PC-3 (cell line): ENCODE results near the gene PARK7. TPM values are rescaled to one million over a fixed set of nuclear protein-coding genes. Genes with fewer than 3 reads are reported as not detected.
A peak's percentile ranks its signal among the peaks of the same experiment; 100 is the strongest.

ENCODE experiments used
- ATAC-seq: fragments of 200-7000 bp; cut with Tn5 transposase; 2 replicates; pipeline ENCODE4 v1.9.1; 2020; ENCODE audit warnings: mild to moderate bottlenecking, moderate library complexity
- BruUV-seq: library from RNA; stranded (reverse); fragments of 400-500 nt; replicated peaks from 2 replicates; lab custom pipeline; 2021; lab: Mats Ljungman, UMichigan
- CTCF ChIA-PET: fragments of 300-600 bp; sonication (Branson Sonifier 250); formaldehyde crosslinking; loops from one replicate; lab custom pipeline; 2022; ENCODE audit warnings: antibody characterized with exemption; lab: Charles Lee
- POLR2A ChIA-PET: fragments of 300-600 bp; sonication (Branson Sonifier 250); formaldehyde crosslinking; loops from one replicate; lab custom pipeline; 2022; ENCODE audit warnings: antibody characterized with exemption; ENCODE audit not compliant: unreplicated experiment; lab: Charles Lee
- DNase-seq: peaks from one replicate; pipeline ENCODE4 v3.0.0-alpha.2; 2015
- H2AFZ ChIP-seq: fragments of 300-600 bp; sonication (generic); 2 replicates; pipeline ENCODE4 v1.6.0; 2016; ENCODE audit warnings: antibody characterized with exemption, low read length
- H3F3A ChIP-seq: fragments of 300-600 bp; sonication (generic); one replicate; pipeline ENCODE4 v1.6.0; 2017; ENCODE audit warnings: antibody characterized with exemption, low read length, control low read depth, mild to moderate bottlenecking; ENCODE audit not compliant: unreplicated experiment
- H3K27ac ChIP-seq: fragments of 300-600 bp; sonication (generic); 2 replicates; pipeline ENCODE4 v1.5.1; 2016; ENCODE audit warnings: mild to moderate bottlenecking, low read length
- H3K27me3 ChIP-seq: fragments of 300-600 bp; sonication (generic); 2 replicates; pipeline ENCODE4 v1.6.1; 2016; ENCODE audit warnings: low read length, mixed read lengths
- H3K36me3 ChIP-seq: fragments of 300-600 bp; sonication (generic); 2 replicates; pipeline ENCODE4 v1.6.1; 2016; ENCODE audit warnings: low read depth, mixed run types, low read length, mixed read lengths
- H3K4me1 ChIP-seq: fragments of 300-600 bp; sonication (generic); 2 replicates; pipeline ENCODE4 v1.5.1; 2016; ENCODE audit warnings: low read length; ENCODE audit not compliant: insufficient read depth
- H3K4me2 ChIP-seq: fragments of 300-600 bp; sonication (generic); 2 replicates; pipeline ENCODE4 v1.6.0; 2016; ENCODE audit warnings: low read length
- H3K4me3 ChIP-seq: fragments of 300-600 bp; sonication (generic); 2 replicates; pipeline ENCODE4 v1.5.1; 2016; ENCODE audit warnings: mild to moderate bottlenecking, low read length, mixed read lengths
- H3K79me2 ChIP-seq: fragments of 300-600 bp; sonication (generic); 2 replicates; pipeline ENCODE4 v1.6.1; 2017; ENCODE audit warnings: low read length, mixed read lengths
- H3K9ac ChIP-seq: fragments of 300-600 bp; sonication (generic); 2 replicates; pipeline ENCODE4 v1.6.0; 2016; ENCODE audit warnings: mild to moderate bottlenecking, low read length
- H3K9me2 ChIP-seq: fragments of 300-600 bp; sonication (generic); replicated peaks from 2 replicates; pipeline ENCODE4 v1.6.1; 2016; ENCODE audit warnings: mixed run types, low read length, mixed read lengths
- H3K9me3 ChIP-seq: fragments of 300-600 bp; sonication (generic); 2 replicates; pipeline ENCODE4 v1.6.1; 2016; ENCODE audit warnings: low read length, mixed read lengths
- H4K20me1 ChIP-seq: fragments of 300-600 bp; sonication (generic); 2 replicates; pipeline ENCODE4 v1.6.1; 2016; ENCODE audit warnings: low read length, mixed read lengths
- CTCF ChIP-seq: fragments of 300-600 bp; sonication (generic); conservative IDR thresholded peaks from 2 replicates; pipeline ENCODE4 v1.5.1; 2017; ENCODE audit warnings: antibody characterized with exemption, low read depth, mild to moderate bottlenecking, low read length
- EZH2 ChIP-seq: fragments of 300-600 bp; sonication (generic); IDR thresholded peaks from one replicate; pipeline ENCODE4 v1.6.1; 2017; ENCODE audit warnings: antibody characterized with exemption, mild to moderate bottlenecking, low read length; ENCODE audit not compliant: unreplicated experiment
- EZH2phosphoT487 ChIP-seq: fragments of 300-600 bp; sonication (generic); IDR thresholded peaks from 2 replicates; pipeline ENCODE4 v1.6.1; 2018; ENCODE audit warnings: mild to moderate bottlenecking, antibody characterized with exemption, low read length, borderline replicate concordance
- intact Hi-C: fragments of 100-400 bp; cut with micrococcal nuclease; formaldehyde crosslinking; loops from 2 replicates; pipeline ENCODE4 v1.9.0; 2023
- total RNA-seq: library from RNA; depleted of rRNA; stranded (reverse); fragments of >200 nt; gene quantifications from 2 replicates; pipeline ENCODE4 v1.2.3, GENCODE V29; 2014

The PARK7 gene
- total RNA-seq, 1 experiment from 2014 or later, result 316 TPM

DNA sequence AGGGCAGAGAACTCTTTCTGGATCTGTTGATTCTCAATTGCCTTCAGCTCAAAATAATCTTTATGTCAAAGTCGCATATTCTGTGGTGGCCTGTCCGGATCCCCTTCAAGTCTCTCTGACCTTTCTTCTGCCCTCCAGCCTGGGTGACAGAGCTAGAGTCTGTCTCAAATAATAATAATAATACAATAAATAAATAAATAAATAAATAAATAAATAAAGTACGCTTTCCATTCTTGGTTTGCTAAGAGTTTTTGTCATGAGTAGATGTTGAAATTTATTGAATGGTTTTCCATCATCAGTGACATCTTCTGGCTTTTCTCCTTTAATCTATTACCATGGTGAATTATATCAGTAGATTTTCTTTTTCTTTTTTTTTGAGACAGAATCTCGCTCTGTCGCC, 33.9 kb downstream of the PARK7 start:
- CTCF ChIA-PET, result no interaction called here
- POLR2A ChIA-PET, result no interaction called here

GRCh38 chr1:8002329-8002910, 40.9 kb downstream of the PARK7 start:
- intact Hi-C loops, result no loop called here
- no peaks in the 10 kb centered on the region for H3K9me2 ChIP-seq
- TF ChIP-seq CTCF (no peak), EZH2phosphoT487 (no peak), EZH2 (no peak)
- H3K27me3 ChIP-seq, result no peaks in the 10 kb centered on the region
- peaks cover 42% of the 10 kb centered on the region for H3K4me1 ChIP-seq
- H3K4me3 ChIP-seq, result no peak overlapping the region
- ATAC-seq (no peak), DNase-seq (no peak)
- no peak overlapping the region for H3K4me2 ChIP-seq
- H3K9me3 ChIP-seq, result no peaks in the 10 kb centered on the region
- H3K79me2 ChIP-seq, result no peaks in the 10 kb centered on the region
- no peak overlapping the region for H3K27ac ChIP-seq
- H3K36me3 ChIP-seq, result no peaks in the 10 kb centered on the region
- ChIA-PET CTCF (no interaction called here), POLR2A (no interaction called here)
- H4K20me1 ChIP-seq, result no peaks in the 10 kb centered on the region
- no peak overlapping the region for H2AFZ ChIP-seq
- no TSS peak for BruUV-seq
- no peak overlapping the region for H3K9ac ChIP-seq
- H3F3A ChIP-seq, result peaks cover 6% of the 10 kb centered on the region

More for the DNA sequence above, 33.9 kb downstream of the PARK7 start:
- no peaks in the 10 kb centered on the region for H4K20me1 ChIP-seq
- H2AFZ ChIP-seq, result no peak overlapping the region
- no peak overlapping the region for H3K9ac ChIP-seq
- no peaks in the 10 kb centered on the region for H3F3A ChIP-seq
- peaks cover 2% of the 10 kb centered on the region; the same call in 1 of the 2 replicates for H3K36me3 ChIP-seq
- no peaks in the 10 kb centered on the region for H3K9me2 ChIP-seq
- ATAC-seq (no peak), DNase-seq (no peak)
- no TSS peak for BruUV-seq
- H3K9me3 ChIP-seq, result no peaks in the 10 kb centered on the region
- no peak overlapping the region for H3K27ac ChIP-seq
- H3K4me1 ChIP-seq, result no peaks in the 10 kb centered on the region
- H3K4me2 ChIP-seq, result no peak overlapping the region
- TF ChIP-seq EZH2 (no peak), CTCF (no peak), EZH2phosphoT487 (no peak)
- intact Hi-C loops, result no loop called here
- H3K27me3 ChIP-seq, result no peaks in the 10 kb centered on the region
- H3K4me3 ChIP-seq, result no peak overlapping the region
- H3K79me2 ChIP-seq, result no peaks in the 10 kb centered on the region

DNA sequence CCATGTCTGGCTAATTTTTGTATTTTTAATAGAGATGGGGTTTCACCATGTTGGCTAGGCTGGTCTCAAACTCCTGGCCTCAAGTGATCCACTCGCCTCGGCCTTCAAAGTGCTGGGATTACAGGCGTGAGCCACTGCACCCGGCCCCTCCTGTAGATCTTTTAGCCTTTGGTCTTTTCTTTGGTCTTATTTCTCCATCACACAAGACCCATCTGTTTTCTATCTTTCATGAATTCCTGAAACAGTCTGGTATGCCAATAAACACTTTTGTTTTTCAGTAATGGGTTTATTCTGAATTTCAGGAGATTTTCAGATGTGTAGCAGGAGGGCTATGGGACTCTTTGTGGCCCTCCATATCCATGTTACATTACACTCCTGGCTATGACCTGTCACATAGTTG, 41.4 kb downstream of the PARK7 start:
- no peak for DNase-seq
- Histone ChIP-seq H3K9me3 (no peaks in the 10 kb centered on the region), H3F3A (peaks cover 8% of the 10 kb centered on the region), H3K4me2 (no peak overlapping the region), H4K20me1 (no peaks in the 10 kb centered on the region), H3K4me3 (no peak overlapping the region), H3K27ac (0 out of 2 replicates have a peak overlapping the region, but pooled peaks have one; percentile 4), H3K36me3 (no peaks in the 10 kb centered on the region), H3K9me2 (no peaks in the 10 kb centered on the region), H3K4me1 (peaks cover 42% of the 10 kb centered on the region), H3K79me2 (no peaks in the 10 kb centered on the region), H3K27me3 (no peaks in the 10 kb centered on the region), H3K9ac (no peak overlapping the region), H2AFZ (no peak overlapping the region)
- no peak for ATAC-seq
- intact Hi-C loops, result no loop called here
- CTCF ChIA-PET, result no interaction called here
- BruUV-seq, result no TSS peak
- no peak for TF ChIP-seq EZH2phosphoT487
- TF ChIP-seq EZH2, result no peak
- no peak for TF ChIP-seq CTCF
- POLR2A ChIA-PET, result no interaction called here
